BLaER1 treated with 17β-estradiol and CSF1 and Interleukin-3, amounts not matched to agents 10 nM and 100 nM (cell line): ENCODE measurements around the gene SERAC1.

Source experiments
- H3K27ac ChIP-seq, 11 experiments: shearing (Covaris generic); formaldehyde crosslinking; 2 replicates each; pipeline ENCODE4 v1.8.1; 2022
- H3K27me3 ChIP-seq, 11 experiments: shearing (Covaris generic); formaldehyde crosslinking; 2 replicates each; pipeline ENCODE4 v1.8.1; 2022
- H3K36me3 ChIP-seq, 11 experiments: shearing (Covaris generic); formaldehyde crosslinking; 2 replicates each; pipeline ENCODE4 v1.8.1; 2022
- H3K4me1 ChIP-seq, 10 experiments: shearing (Covaris generic); formaldehyde crosslinking; 2 replicates each; pipeline ENCODE4 v1.8.1; 2022
- H3K4me2 ChIP-seq, 11 experiments: shearing (Covaris generic); formaldehyde crosslinking; 2 replicates each; pipeline ENCODE4 v1.8.1; 2022
- H3K4me3 ChIP-seq, 10 experiments: shearing (Covaris generic); formaldehyde crosslinking; 2 replicates each; pipeline ENCODE4 v1.8.1; 2022
- H3K9ac ChIP-seq, 11 experiments: shearing (Covaris generic); formaldehyde crosslinking; 2 replicates each; pipeline ENCODE4 v1.8.1; 2022
- H3K9me3 ChIP-seq, 11 experiments: shearing (Covaris generic); formaldehyde crosslinking; replicated peaks in 1 of 11; 2 replicates each; pipeline ENCODE4 v1.8.1; 2022
- H4K20me1 ChIP-seq, 11 experiments: shearing (Covaris generic); formaldehyde crosslinking; 2 replicates each; pipeline ENCODE4 v1.8.1; 2022
- Cebpa-rat ChIP-seq, 11 experiments: shearing (Covaris generic); IDR thresholded peaks; 2 replicates each; pipeline ENCODE4 v1.8.1; 2022

The SERAC1 gene

GRCh38 chr6:158061709-158062461, 106.2 kb downstream of the SERAC1 start:
- H3K4me1 ChIP-seq, result peaks cover 24 to 56% (median 36%) of the 10 kb centered on the region in 10 experiments
- peak overlapping the region in 2 of 11 experiments; percentile 43 to 70; a peak in 5 of 22 replicates for H3K4me2 ChIP-seq

GRCh38 chr6:158061361-158061708, 106.7 kb downstream of the SERAC1 start:
- H3K4me2 ChIP-seq, result peak overlapping the region in 2 of 11 experiments; percentile 70 to 75; a peak in 3 of 22 replicates
- H3K4me3 ChIP-seq, result no peak overlapping the region
- H4K20me1 ChIP-seq, result peaks cover 0 to 14% (median 0%) of the 10 kb centered on the region in 11 experiments; a peak in 3 of 22 replicates
- peaks cover 24 to 61% (median 37%) of the 10 kb centered on the region in 10 experiments for H3K4me1 ChIP-seq
- H3K9me3 ChIP-seq, result peaks cover 5 to 17% (median 11%) of the 10 kb centered on the region in 11 experiments; a peak in 19 of 22 replicates
- no peak for TF ChIP-seq Cebpa-rat (IDR thresholded peaks at IDR 0.05)
- H3K9ac ChIP-seq, result no peak overlapping the region
- H3K36me3 ChIP-seq, result peaks cover 0 to 4% (median 0%) of the 10 kb centered on the region in 11 experiments; a peak in 1 of 22 replicates
- H3K27ac ChIP-seq, result peak overlapping the region in 1 of 11 experiments; percentile 73; a peak in 1 of 22 replicates
- peaks cover 0 to 50% (median 0%) of the 10 kb centered on the region in 11 experiments; a peak in 4 of 22 replicates for H3K27me3 ChIP-seq

More at GRCh38 chr6:158061709-158062461, 106.2 kb downstream of the SERAC1 start:
- Histone ChIP-seq H3K9me3 (peaks cover 5 to 17% (median 11%) of the 10 kb centered on the region in 11 experiments; a peak in 19 of 22 replicates), H3K9ac (no peak overlapping the region), H3K27ac (no peak overlapping the region), H4K20me1 (peaks cover 0 to 9% (median 0%) of the 10 kb centered on the region in 11 experiments; a peak in 3 of 22 replicates), H3K4me3 (no peak overlapping the region), H3K36me3 (peaks cover 0 to 4% (median 0%) of the 10 kb centered on the region in 11 experiments; a peak in 1 of 22 replicates), H3K27me3 (peaks cover 0 to 49% (median 0%) of the 10 kb centered on the region in 11 experiments; a peak in 3 of 22 replicates)
- no peak for TF ChIP-seq Cebpa-rat (IDR thresholded peaks at IDR 0.05)

DNA sequence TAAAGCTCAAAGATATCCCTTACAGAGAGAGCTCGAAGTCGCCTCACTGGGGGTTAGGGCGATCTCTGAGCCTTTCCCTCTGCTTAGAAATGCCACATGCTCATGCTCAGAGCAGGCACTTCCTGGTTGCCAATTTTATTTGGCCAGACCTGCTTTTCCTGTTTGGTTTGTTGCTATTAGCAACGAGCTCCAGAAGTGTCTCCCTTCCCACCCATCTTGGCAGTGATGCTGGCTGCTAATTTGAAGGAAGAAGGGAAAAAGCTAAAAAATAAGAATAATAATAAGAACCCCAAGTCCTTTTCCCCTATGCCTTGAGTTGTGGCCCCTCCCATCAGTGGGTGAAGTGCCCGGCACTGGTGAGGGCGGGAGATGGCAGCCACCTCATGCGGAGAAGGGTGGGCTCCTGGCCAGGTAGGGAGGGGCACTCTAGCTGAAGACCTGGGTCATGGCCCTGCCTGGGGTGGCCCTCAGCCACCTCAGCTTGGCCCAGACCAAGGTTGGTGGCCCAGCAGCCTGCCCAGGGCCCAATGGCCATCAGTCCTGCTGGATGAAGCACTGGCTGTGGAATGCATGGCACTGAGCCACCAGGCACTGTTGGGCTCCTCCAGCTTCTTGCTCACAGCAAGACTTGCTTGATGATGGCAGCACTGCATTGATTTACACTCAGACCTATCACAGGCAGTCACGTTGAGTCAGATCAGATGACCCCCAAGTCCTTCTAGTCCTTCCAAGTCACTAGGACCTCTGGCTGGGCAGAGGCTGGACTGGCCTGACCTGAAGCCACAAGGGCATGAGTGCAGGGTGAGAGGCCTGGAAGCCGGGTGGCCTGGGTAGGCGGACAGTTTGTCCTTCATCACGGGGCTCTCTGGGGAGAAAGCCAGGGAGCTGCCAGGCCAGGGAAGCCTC, 107.4 kb downstream of the SERAC1 start:
- Histone ChIP-seq H3K4me3 (no peak overlapping the region), H3K4me2 (peak overlapping the region; percentile 41 to 80 (median 68)), H3K4me1 (peaks cover 24 to 63% (median 37%) of the 10 kb centered on the region in 10 experiments), H3K27me3 (peaks cover 0 to 50% (median 0%) of the 10 kb centered on the region in 11 experiments; a peak in 4 of 22 replicates), H3K9me3 (peaks cover 5 to 17% (median 11%) of the 10 kb centered on the region in 11 experiments; a peak in 19 of 22 replicates), H3K36me3 (peaks cover 0 to 4% (median 0%) of the 10 kb centered on the region in 11 experiments; a peak in 1 of 22 replicates), H3K9ac (peak overlapping the region in 6 of 11 experiments; percentile 23 to 57 (median 35); a peak in 9 of 22 replicates), H4K20me1 (peaks cover 0 to 19% (median 0%) of the 10 kb centered on the region in 11 experiments; a peak in 3 of 22 replicates), H3K27ac (peak overlapping the region in 10 of 11 experiments; percentile 55 to 74 (median 71); a peak in 20 of 22 replicates)
- TF ChIP-seq Cebpa-rat (IDR thresholded peaks at IDR 0.05), result no peak
